Brain microvascular endothelial cell (primary cell): ENCODE data around the gene ST3GAL6.

ENCODE experiments used
- DNase-seq: peaks from one replicate; pipeline ENCODE4 v3.0.0-alpha.2; 2020
- H3K27ac ChIP-seq: fragments of 250-450 bp; sonication (Bioruptor Pico); 2 replicates; pipeline ENCODE4 v1.5.1; 2020; ENCODE audit warnings: mild to moderate bottlenecking, moderate library complexity
- H3K27me3 ChIP-seq: fragments of 250-450 bp; sonication (Bioruptor Pico); replicated peaks from 2 replicates; pipeline ENCODE4 v1.5.1; 2020; ENCODE audit warnings: mild to moderate bottlenecking
- H3K36me3 ChIP-seq: fragments of 250-450 bp; sonication (Bioruptor Pico); replicated peaks from 2 replicates; pipeline ENCODE4 v1.5.1; 2020; ENCODE audit warnings: mild to moderate bottlenecking
- H3K4me3 ChIP-seq: 2 replicates; pipeline ENCODE4 v1.5.1; 2011; ENCODE audit warnings: low read depth, mild to moderate bottlenecking, control low read depth, low read length, moderate library complexity
- CTCF ChIP-seq: IDR thresholded peaks from 2 replicates; pipeline ENCODE4 v1.5.1; 2011; ENCODE audit warnings: low read depth, mild to moderate bottlenecking, moderate library complexity, low read length, control low read depth, inconsistent platforms; ENCODE audit errors: missing control alignments
- in situ Hi-C: cut with HindIII; loops from 2 replicates; pipeline ENCODE4 v1.10.0; 2017; ENCODE audit warnings: low sequenced_read_pairs, low pct_ligation_motif_present

The ST3GAL6 gene

GRCh38 chr3:98806521-98806920 is 43.4 kb downstream of the ST3GAL6 start:
- no peak for TF ChIP-seq CTCF
- H3K27ac ChIP-seq: peak overlapping the region; percentile 90
- no peak overlapping the region for H3K4me3 ChIP-seq
- H3K27me3 ChIP-seq: no peaks in the 10 kb centered on the region
- peaks cover 86% of the 10 kb centered on the region for H3K36me3 ChIP-seq
- DNase-seq: no peak
- in situ Hi-C loops: loop anchor here (25.0 kb wide), 1 partner anchor 181 kb away; no protein-coding TSS in a partner anchor

DNA sequence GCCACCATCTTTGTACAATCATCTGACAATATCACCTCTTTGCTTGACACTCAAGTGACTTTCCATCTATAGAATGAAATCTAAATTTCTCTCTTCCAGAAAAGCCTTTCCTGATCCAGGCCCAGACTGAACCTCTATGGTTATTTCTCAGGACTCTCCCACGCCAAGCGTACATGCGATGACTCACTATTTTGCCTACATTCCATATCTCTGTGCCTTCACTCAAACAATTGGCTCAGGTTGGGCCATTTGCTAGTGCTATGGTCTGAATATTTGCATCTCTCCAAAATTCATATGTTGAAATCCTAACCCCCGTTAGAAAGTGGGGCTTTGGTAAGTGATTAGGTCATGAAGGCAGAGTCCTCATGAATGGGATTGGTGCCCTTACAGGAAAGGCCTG is 43.9 kb downstream of the ST3GAL6 start:
- peak overlapping the region; percentile 90 for H3K27ac ChIP-seq
- in situ Hi-C loops: loop anchor here (25.0 kb wide), 1 partner anchor 180 kb away; no protein-coding TSS in a partner anchor
- peak; percentile 78 for DNase-seq
- no peak overlapping the region for H3K4me3 ChIP-seq
- TF ChIP-seq CTCF: no peak
- no peaks in the 10 kb centered on the region for H3K27me3 ChIP-seq
- H3K36me3 ChIP-seq: peaks cover 84% of the 10 kb centered on the region

DNA sequence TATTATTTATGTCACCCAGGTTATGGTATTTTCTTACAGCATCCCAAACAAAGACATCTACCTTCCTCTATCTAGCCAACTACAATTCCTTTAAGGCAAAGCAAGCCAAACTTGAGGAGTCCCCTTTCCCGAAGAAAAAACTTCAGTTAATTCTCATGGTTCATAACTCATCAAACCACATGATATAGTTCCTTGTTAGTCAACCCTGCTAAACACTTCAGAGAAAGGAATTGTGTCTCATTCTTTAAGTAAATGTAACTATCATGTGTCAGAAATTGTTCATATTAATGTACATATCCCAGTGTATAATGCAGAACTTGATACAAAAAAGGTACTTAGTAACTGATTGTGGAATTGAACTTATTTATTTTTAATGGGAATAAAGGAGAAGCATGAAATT is 44.4 kb downstream of the ST3GAL6 start:
- H3K36me3 ChIP-seq: peaks cover 85% of the 10 kb centered on the region
- no peak for TF ChIP-seq CTCF
- peak overlapping the region; percentile 90 for H3K27ac ChIP-seq
- in situ Hi-C loops: loop anchor here (25.0 kb wide), 1 partner anchor 180 kb away; no protein-coding TSS in a partner anchor
- no peak for DNase-seq
- no peak overlapping the region for H3K4me3 ChIP-seq
- no peaks in the 10 kb centered on the region for H3K27me3 ChIP-seq

- no peak for TF ChIP-seq CTCF
- H3K4me3 ChIP-seq: no peak overlapping the region
- H3K27ac ChIP-seq: peak overlapping the region; percentile 90
- no peak for DNase-seq
- in situ Hi-C loops: loop anchor here (25.0 kb wide), 1 partner anchor 179 kb away; no protein-coding TSS in a partner anchor
- H3K36me3 ChIP-seq: peaks cover 82% of the 10 kb centered on the region
- no peaks in the 10 kb centered on the region for H3K27me3 ChIP-seq
These were observed 44.9 kb downstream of the ST3GAL6 start for GRCh38 chr3:98808071-98808470.

GRCh38 chr3:98809557-98809956 is 46.4 kb downstream of the ST3GAL6 start:
- in situ Hi-C loops: loop anchor here (25.0 kb wide), 1 partner anchor 178 kb away; no protein-coding TSS in a partner anchor
- DNase-seq: no peak

More at GRCh38 chr3:98809557-98809956, 46.4 kb downstream of the ST3GAL6 start:
- H3K36me3 ChIP-seq: peaks cover 86% of the 10 kb centered on the region
- TF ChIP-seq CTCF: no peak
- no peaks in the 10 kb centered on the region for H3K27me3 ChIP-seq
- no peak overlapping the region for H3K4me3 ChIP-seq
- no peak overlapping the region for H3K27ac ChIP-seq
